Activated CD4-positive, alpha-beta T cell treated with anti-CD3 and anti-CD28 coated beads for 4 hours (primary cell): ENCODE measurements around the gene LEAP2.

ENCODE experiments used
- DNase-seq, 2 donors: peaks; one replicate each; pipeline ENCODE4 v3.0.0-alpha.2; 2020

Gene LEAP2

GRCh38 chr5:132884548-132884947, 11.1 kb downstream of the LEAP2 start:
- no peak for DNase-seq

- DNase-seq, result no peak
These were observed 12.8 kb downstream of the LEAP2 start for GRCh38 chr5:132886064-132886823.

GRCh38 chr5:132887283-132887682, 13.8 kb downstream of the LEAP2 start:
- DNase-seq, result no peak

GRCh38 chr5:132889501-132889900, 16.0 kb downstream of the LEAP2 start:
- DNase-seq, result no peak

GRCh38 chr5:132890817-132891216, 17.3 kb downstream of the LEAP2 start:
- DNase-seq, result no peak

GRCh38 chr5:132895719-132896305, 22.3 kb downstream of the LEAP2 start:
- DNase-seq, result no peak

GRCh38 chr5:132896685-132897084, 23.2 kb downstream of the LEAP2 start:
- no peak for DNase-seq

GRCh38 chr5:132898094-132898493, 24.6 kb downstream of the LEAP2 start:
- DNase-seq, result no peak

- DNase-seq, result no peak
These were observed 27.6 kb downstream of the LEAP2 start for GRCh38 chr5:132901036-132901435.

- DNase-seq, result no peak
These were observed 28.3 kb downstream of the LEAP2 start for GRCh38 chr5:132901730-132902129.

GRCh38 chr5:132905938-132906337, 32.5 kb downstream of the LEAP2 start:
- no peak for DNase-seq

GRCh38 chr5:132907161-132907560, 33.7 kb downstream of the LEAP2 start:
- no peak for DNase-seq

- no peak for DNase-seq
These were observed 36.2 kb downstream of the LEAP2 start for GRCh38 chr5:132909702-132910101.

- no peak for DNase-seq
These were observed 42.2 kb downstream of the LEAP2 start for GRCh38 chr5:132915681-132916080.

- DNase-seq, result no peak
These were observed 42.6 kb downstream of the LEAP2 start for GRCh38 chr5:132916086-132916485.
